Left forelimb (tissue), 1 donor: ENCODE results near the gene PTPRT.

ENCODE experiments used
- DNase-seq: peaks from one replicate; pipeline ENCODE4 v3.0.0-alpha.2; 2018; ENCODE audit warnings: low spot score

The PTPRT gene

GRCh38 chr20:42549496-42549895 is 640.2 kb downstream of the PTPRT start:
- DNase-seq, result no peak

- DNase-seq, result no peak
These were observed 644.8 kb downstream of the PTPRT start for GRCh38 chr20:42544926-42545325.

GRCh38 chr20:42532831-42533230 is 656.9 kb downstream of the PTPRT start:
- no peak for DNase-seq

- DNase-seq, result no peak
These were observed 658.2 kb downstream of the PTPRT start for GRCh38 chr20:42531508-42531961.

- DNase-seq, result no peak
These were observed 658.8 kb downstream of the PTPRT start for GRCh38 chr20:42530855-42531448.

- DNase-seq, result no peak
These were observed 659.5 kb downstream of the PTPRT start for GRCh38 chr20:42530191-42530590.

- no peak for DNase-seq
These were observed 665.6 kb downstream of the PTPRT start for GRCh38 chr20:42524058-42524457.

- DNase-seq, result no peak
These were observed 673.0 kb downstream of the PTPRT start for GRCh38 chr20:42516692-42517091.

- DNase-seq, result no peak
These were observed 679.0 kb downstream of the PTPRT start for GRCh38 chr20:42510686-42511085.

- no peak for DNase-seq
These were observed 681.8 kb downstream of the PTPRT start for GRCh38 chr20:42507874-42508273.

GRCh38 chr20:42506397-42506796 is 683.3 kb downstream of the PTPRT start:
- no peak for DNase-seq

- no peak for DNase-seq
These were observed 687.1 kb downstream of the PTPRT start for GRCh38 chr20:42502591-42502990.

- no peak for DNase-seq
These were observed 693.1 kb downstream of the PTPRT start for GRCh38 chr20:42496595-42496994.

GRCh38 chr20:42494290-42494689 is 695.4 kb downstream of the PTPRT start:
- DNase-seq, result no peak

GRCh38 chr20:42493001-42493400 is 696.7 kb downstream of the PTPRT start:
- DNase-seq, result no peak

- no peak for DNase-seq
These were observed 697.4 kb downstream of the PTPRT start for GRCh38 chr20:42492290-42492689.

- DNase-seq, result no peak
These were observed 704.1 kb downstream of the PTPRT start for GRCh38 chr20:42485556-42485955.

GRCh38 chr20:42484790-42485375 is 704.8 kb downstream of the PTPRT start:
- no peak for DNase-seq

GRCh38 chr20:42484335-42484734 is 705.4 kb downstream of the PTPRT start:
- DNase-seq, result no peak

GRCh38 chr20:42483730-42484303 is 705.9 kb downstream of the PTPRT start:
- no peak for DNase-seq

- no peak for DNase-seq
These were observed 706.9 kb downstream of the PTPRT start for GRCh38 chr20:42482808-42483207.

GRCh38 chr20:42475773-42476172 is 713.9 kb downstream of the PTPRT start:
- DNase-seq, result no peak

- no peak for DNase-seq
These were observed 715.1 kb downstream of the PTPRT start for GRCh38 chr20:42474646-42475045.

- no peak for DNase-seq
These were observed 717.5 kb downstream of the PTPRT start for GRCh38 chr20:42472198-42472597.
